Umbilical cord (tissue), 2 donors: Measurements from ENCODE around the gene FIZ1. TPM values are rescaled to one million over a fixed set of nuclear protein-coding genes. Genes with fewer than 3 reads are reported as not detected.
A peak's percentile ranks its signal among the peaks of the same experiment; 100 is the strongest.

Source experiments
- DNase-seq: peaks from one replicate; pipeline ENCODE4 v3.0.0-alpha.2; 2015; ENCODE audit warnings: low spot score
- total RNA-seq: library from RNA; depleted of rRNA; stranded (reverse); fragments of >200 nt; gene quantifications from one replicate; pipeline ENCODE4 v1.2.3, GENCODE V29; 2014; ENCODE audit warnings: low replicate concordance; ENCODE audit not compliant: insufficient read depth

The FIZ1 gene
- total RNA-seq = 2.4 TPM

DNA sequence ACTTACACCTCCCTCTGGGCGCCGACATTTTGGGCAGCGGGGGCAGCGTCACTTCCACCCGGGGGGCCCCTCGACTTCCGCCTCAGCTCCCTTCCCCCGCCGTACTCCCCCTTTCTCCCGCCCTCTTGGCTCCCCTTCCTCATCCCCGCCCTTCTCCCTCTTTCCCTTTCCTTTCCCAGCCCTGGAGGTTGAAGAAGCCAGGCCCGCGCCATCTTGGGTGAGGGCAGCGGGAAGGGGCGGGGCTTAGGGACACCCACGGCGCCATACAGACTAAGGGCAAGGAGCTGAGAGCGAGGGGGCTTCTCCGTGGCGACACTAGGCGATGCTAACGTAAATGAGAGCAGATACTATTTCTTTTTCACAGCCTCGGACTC lies at the start of gene FIZ1:
TSS of gene FIZ1 (minus strand) at position 50 of the 374 bp plus-strand sequence. CDS start 1,652 bp downstream, outside the sequence.
- DNase-seq = peak; percentile 100

- DNase-seq = no peak
Measured at GRCh38 chr19:55648585-55649267, 49.4 kb upstream of the FIZ1 start.

DNA sequence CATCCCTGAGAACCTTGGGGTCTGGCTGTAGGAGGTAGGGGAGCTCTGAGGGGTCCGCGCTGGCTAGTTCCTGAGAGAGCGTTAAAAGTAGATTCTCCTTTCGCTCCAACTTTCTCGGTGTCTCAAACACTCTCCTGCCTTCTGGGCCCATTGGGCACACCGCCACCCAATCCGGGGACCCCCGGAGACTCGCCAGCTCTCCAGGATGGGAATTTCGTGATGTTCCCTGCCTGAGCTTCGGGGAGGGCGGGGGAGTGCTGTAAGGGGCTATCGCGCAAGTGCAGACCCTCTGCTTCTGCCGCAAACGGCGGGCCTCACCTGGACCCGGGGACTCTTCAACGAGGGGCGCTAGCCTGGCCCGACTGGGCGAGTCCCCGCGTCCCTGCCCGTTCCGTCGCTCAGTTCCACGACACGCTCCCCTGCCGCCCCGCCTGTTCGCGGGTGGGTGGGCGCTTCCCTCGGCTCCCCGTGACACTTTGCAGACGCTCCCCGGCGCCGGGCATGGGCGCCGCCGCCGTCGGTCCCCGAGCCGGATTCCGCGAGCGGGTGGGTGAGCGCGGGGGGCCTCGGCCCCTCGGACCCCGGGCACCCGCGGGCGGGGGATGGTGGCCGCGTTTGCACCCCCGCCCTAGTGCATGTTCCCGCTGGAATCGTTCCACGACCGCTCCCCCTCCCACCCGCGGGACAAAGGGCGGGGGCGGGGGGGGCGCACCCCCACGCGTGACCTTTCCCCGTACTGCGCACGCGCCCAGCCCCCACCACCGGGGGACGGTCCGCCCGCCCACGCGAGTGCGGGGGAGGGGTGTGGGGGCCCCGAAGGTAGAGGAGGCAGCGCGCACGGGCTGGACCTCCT lies 48.6 kb upstream of the FIZ1 start, which contains the start of gene CCDC106:
TSS of gene CCDC106 (plus strand) at position 481 of the 853 bp plus-strand sequence. CDS start 835 bp downstream, outside the sequence.
- DNase-seq = peak; percentile 81

GRCh38 chr19:55646889-55647731 lies 47.8 kb upstream of the FIZ1 start:
- DNase-seq = no peak

- DNase-seq = no peak
Measured at GRCh38 chr19:55645512-55645881, 46.2 kb upstream of the FIZ1 start.

- no peak for DNase-seq
Measured at GRCh38 chr19:55644842-55645511, 45.7 kb upstream of the FIZ1 start.

- no peak for DNase-seq
Measured at GRCh38 chr19:55644191-55644833, 45.0 kb upstream of the FIZ1 start.

- DNase-seq = no peak
Measured at GRCh38 chr19:55643887-55644176, 44.5 kb upstream of the FIZ1 start.

DNA sequence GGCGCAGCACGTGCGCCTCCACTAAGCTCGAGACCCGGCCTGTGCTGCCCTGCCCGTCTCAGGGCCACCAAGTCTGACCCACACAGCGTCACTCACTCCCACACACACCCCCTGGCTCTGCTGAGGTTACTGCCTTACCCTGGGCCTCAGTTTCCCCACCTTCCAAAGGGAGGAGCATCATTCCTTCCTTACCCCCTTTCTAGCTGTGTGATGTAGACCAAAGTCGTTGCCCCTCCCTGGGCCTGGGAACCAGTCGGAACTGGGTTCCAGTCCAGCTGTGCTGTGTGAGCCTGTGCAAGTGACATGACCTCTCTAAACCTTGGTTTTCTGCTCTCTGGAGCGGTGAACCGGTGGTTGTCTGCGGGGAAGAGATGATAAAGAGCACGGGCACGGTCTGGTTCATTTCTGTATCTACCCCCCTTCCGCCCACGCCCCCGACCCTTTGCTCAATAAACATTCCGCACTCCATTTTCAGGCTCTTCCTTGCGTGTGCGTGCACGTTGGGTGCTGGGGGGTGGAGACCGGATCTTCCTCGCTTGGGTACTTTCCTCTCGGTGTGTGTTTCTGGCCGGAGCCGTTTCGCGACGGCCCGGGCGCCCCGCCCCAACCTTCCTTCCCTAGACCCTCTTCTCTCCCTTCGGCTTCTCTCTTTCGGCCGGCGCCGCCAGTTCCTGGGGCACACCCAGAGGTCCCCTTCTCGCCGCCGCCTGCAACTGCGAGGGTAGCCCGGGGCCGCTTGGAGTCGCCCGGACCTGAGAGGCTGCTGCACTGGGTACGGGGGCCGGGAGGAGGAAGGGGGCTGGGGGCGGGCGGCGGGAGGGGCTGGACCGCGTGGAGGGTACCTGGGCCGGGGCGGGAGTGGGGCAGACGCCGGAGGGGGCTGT lies 43.9 kb upstream of the FIZ1 start, which contains the start of gene ZNF581:
TSS of gene ZNF581 (plus strand) at position 647 of the 884 bp plus-strand sequence. CDS start 923 bp downstream, outside the sequence.
- DNase-seq = peak; percentile 79

DNA sequence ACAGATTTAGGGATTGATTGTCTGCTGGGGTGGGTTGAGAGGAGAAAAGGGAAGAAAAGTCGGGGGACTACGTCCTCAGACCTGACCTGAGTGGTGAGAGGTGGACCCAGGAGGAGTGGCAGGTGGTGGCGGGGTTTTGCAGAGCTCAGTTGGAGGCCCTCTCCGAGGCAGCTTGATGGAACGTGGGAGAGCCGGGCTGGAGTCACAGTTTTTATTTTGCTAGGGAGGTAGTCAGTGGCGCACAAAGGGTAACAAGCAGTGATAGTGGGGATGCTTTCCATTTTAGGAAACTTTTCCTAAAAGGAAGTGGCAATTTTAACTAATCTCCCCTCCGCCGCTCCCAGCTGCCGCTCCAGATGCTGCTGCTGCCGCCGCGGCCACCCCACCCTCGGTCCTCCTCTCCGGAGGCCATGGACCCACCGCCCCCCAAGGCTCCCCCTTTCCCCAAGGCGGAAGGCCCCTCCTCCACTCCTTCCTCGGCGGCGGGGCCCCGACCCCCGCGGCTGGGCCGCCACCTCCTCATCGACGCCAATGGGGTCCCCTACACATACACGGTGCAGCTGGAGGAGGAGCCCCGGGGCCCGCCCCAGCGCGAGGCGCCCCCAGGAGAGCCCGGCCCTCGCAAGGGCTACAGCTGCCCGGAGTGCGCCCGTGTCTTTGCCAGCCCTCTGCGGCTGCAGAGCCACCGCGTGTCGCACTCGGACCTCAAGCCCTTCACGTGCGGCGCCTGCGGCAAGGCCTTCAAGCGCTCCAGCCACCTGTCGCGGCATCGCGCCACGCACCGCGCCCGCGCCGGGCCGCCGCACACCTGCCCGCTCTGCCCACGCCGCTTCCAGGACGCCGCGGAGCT lies 43.1 kb upstream of the FIZ1 start:
- DNase-seq = peak; percentile 42

DNA sequence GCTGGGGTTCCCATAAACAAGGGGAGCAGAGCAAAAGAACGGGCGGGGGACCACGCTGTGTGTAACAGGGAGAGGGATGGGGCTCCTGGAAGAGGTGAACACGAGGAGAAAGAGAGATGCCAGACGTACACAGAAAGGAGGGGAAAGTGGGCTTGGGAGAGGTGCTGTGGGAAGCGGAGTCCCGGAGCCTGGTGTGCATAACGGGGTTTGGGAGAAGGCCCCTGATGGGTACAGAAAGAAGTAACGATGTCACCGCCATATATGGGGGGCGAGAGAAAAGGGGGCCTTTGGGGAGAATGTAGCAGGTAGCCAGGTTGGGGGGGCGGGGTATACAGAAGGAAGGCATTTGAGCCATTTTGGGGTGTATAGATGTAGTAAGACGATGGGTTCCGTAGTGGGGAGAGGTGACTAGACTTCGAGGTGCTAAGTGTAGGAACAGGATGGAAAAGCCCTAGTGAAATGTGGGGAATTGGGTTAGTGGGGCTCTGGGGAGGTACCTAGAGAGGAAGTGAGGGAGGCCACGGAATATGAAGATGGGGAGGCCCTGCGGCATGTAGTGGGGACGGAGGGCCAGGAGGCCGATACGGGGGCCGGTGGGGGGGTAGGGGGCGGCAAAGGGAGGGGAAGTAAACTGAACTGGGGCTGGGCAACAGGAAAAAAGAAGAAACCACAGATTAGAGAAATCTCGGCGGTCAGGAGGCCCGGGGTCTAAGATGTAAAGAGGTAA lies 42.3 kb upstream of the FIZ1 start:
- DNase-seq = no peak

- DNase-seq = peak; percentile 92
Measured at GRCh38 chr19:55640577-55641425, 41.5 kb upstream of the FIZ1 start, which contains the start of gene ZNF580. ZNF580 (plus strand) TSS chr19:55641002; CDS start chr19:55642509, 1,507 bp downstream.

GRCh38 chr19:55640043-55640576 lies 40.8 kb upstream of the FIZ1 start:
- DNase-seq = peak; percentile 72

- DNase-seq = no peak
Measured at GRCh38 chr19:55638864-55639359, 39.6 kb upstream of the FIZ1 start.

DNA sequence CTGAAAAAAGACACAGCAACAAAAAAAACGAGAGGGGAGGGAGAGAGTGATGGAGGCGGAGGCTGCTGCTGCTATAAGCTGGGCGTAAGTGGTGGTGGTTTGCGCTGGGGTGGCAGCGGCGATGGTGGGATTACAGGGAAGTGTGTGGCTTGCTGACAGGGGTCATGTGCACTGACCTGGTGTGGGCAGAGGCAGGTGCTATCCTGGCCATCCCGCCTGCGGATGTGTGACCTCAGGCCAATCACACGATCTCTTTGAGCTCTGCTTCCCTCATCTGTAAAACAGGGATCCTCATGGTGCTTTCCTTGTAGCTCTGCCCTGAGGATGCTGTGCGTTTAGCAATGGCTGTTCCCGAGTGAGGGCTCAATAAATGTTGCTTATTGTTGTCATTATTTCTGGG lies 38.2 kb upstream of the FIZ1 start:
- no peak for DNase-seq

GRCh38 chr19:55636723-55637122 lies 37.4 kb upstream of the FIZ1 start:
- no peak for DNase-seq
